ENCODE results near the gene PCDH9. TPM values are rescaled to one million over a fixed set of nuclear protein-coding genes. Genes with fewer than 3 reads are reported as not detected.

PCDH9 gene
- polyA plus RNA-seq, 1 of the 3 experiments (the other 2 are of a cell fraction): 1.3 TPM

DNA sequence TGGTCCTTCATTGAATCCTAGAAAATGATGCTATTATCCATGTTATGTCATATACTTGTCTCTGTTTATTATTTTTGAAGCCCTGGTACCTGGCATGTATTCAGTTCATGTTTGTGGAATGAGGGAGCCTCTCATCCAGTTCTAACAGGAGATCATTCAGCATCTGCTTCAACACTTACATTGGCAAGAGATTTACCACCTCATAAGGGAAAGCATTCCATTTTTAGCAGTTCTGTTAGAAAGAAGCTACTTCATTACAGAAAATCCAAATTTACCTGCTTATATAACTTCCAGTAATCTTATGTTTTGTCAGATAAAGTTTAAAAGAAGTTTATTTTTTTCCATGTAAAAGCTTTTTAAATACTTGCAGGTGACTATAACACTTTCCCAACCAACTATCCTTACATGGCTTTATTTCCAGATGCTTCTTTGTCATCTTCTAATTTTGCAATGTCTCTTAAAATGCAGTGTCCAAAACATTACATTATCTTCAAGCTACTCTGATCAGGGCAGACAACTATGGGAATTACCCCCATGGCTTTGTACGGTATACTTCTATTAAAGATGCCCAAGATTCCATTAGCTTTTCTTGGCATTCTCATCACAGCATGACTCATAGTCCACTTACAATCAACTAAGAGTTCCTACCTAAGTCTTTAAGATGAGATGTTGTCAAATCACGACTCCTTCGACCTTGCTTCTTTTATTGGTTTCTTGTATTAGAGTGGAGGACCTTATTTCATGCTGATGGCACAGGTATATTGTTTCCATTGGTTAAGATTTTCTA, 262.1 kb downstream of the PCDH9 start:
- WGBS (ENCODE audit: low lambda C conversion rate): 67% methylated on average over 3 of the region's 3 CpGs
- Histone ChIP-seq H3K79me2 (ENCODE audit: insufficient read depth) (no peaks in the 10 kb centered on the region), H3K4me3 (ENCODE audit: low read depth in 2 of 2, low read length in 1 of 2) (no peak overlapping the region), H3K27ac (ENCODE audit: low read depth in 2 of 2, low read length in 1 of 2) (no peak overlapping the region), H3K4me2 (no peak overlapping the region), H4K20me1 (ENCODE audit: insufficient read depth) (no peaks in the 10 kb centered on the region), H3F3A (replicated peaks; ENCODE audit: insufficient read depth) (no peaks in the 10 kb centered on the region), H3K9ac (no peak overlapping the region), H3K9me3 (no peaks in the 10 kb centered on the region), H3K4me1 (ENCODE audit: control insufficient read depth in 1 of 2, insufficient read depth in 2 of 2, low read depth in 1 of 2, low read length in 1 of 2) (no peaks in the 10 kb centered on the region), H2AFZ (ENCODE audit: low read depth) (no peak overlapping the region), H3K36me3 (replicated peaks in 1 of 2; ENCODE audit: control insufficient read depth in 1 of 2, insufficient read depth in 2 of 2, low read length in 1 of 2) (no peaks in the 10 kb centered on the region), H3K9me2 (no peaks in the 10 kb centered on the region), H3K27me3 (ENCODE audit: insufficient read depth) (no peaks in the 10 kb centered on the region)
- ChIA-PET POLR2A (no interaction called here), CTCF (no interaction called here)
- no peak for DNase-seq
- TF ChIP-seq NFIC (IDR thresholded peaks at IDR 0.05; ENCODE audit: borderline replicate concordance) (no peak), USF1 (IDR thresholded peaks at IDR 0.05; ENCODE audit: borderline replicate concordance, low read depth) (no peak), MEF2A (IDR thresholded peaks at IDR 0.05; ENCODE audit: borderline replicate concordance, low read depth) (no peak), TAF1 (IDR thresholded peaks at IDR 0.05; ENCODE audit: borderline replicate concordance, low read depth, low read length) (no peak), FOSL2 (IDR thresholded peaks at IDR 0.05; ENCODE audit: borderline replicate concordance, low read depth) (no peak; the same call in 1 of the 2 replicates), CHD2 (IDR thresholded peaks at IDR 0.05; ENCODE audit: low read length, partially characterized antibody) (no peak), RCOR1 (IDR thresholded peaks at IDR 0.05; ENCODE audit: low read length) (no peak), POLR2AphosphoS5 (IDR thresholded peaks at IDR 0.05; ENCODE audit: low read depth, low read length) (no peak), PBX3 (IDR thresholded peaks at IDR 0.05) (no peak), SIN3A (IDR thresholded peaks at IDR 0.05; ENCODE audit: borderline replicate concordance, low read depth, low read length) (no peak)
- TF ChIP-seq, protein P1, sequence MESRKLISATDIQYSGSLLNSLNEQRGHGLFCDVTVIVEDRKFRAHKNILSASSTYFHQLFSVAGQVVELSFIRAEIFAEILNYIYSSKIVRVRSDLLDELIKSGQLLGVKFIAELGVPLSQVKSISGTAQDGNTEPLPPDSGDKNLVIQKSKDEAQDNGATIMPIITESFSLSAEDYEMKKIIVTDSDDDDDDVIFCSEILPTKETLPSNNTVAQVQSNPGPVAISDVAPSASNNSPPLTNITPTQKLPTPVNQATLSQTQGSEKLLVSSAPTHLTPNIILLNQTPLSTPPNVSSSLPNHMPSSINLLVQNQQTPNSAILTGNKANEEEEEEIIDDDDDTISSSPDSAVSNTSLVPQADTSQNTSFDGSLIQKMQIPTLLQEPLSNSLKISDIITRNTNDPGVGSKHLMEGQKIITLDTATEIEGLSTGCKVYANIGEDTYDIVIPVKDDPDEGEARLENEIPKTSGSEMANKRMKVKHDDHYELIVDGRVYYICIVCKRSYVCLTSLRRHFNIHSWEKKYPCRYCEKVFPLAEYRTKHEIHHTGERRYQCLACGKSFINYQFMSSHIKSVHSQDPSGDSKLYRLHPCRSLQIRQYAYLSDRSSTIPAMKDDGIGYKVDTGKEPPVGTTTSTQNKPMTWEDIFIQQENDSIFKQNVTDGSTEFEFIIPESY (IDR thresholded peaks at IDR 0.05; ENCODE audit: borderline replicate concordance, low read depth): no peak
- TF ChIP-seq, protein P2, sequence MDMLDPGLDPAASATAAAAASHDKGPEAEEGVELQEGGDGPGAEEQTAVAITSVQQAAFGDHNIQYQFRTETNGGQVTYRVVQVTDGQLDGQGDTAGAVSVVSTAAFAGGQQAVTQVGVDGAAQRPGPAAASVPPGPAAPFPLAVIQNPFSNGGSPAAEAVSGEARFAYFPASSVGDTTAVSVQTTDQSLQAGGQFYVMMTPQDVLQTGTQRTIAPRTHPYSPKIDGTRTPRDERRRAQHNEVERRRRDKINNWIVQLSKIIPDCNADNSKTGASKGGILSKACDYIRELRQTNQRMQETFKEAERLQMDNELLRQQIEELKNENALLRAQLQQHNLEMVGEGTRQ (IDR thresholded peaks at IDR 0.05; ENCODE audit: borderline replicate concordance, low read depth, low read length): no peak

All from SK-N-SH (cell line).